M059J (cell line): Measurements from ENCODE around the gene PAFAH1B1. TPM values are rescaled to one million over a fixed set of nuclear protein-coding genes. Genes with fewer than 3 reads are reported as not detected.
"Not testable (repeated sequence)": the region's sequence is repeated elsewhere in the genome, so short reads cannot be mapped to it uniquely, and the experiment has no call there.

Experiments
- DNase-seq: peaks from one replicate; pipeline ENCODE4 v3.0.0-alpha.2; 2012; ENCODE audit warnings: low read depth
- total RNA-seq: library from RNA; depleted of rRNA; stranded (reverse); fragments of >200 nt; shearing (Covaris generic); gene quantifications from 2 replicates; pipeline ENCODE4 v1.2.3, GENCODE V29; 2014

PAFAH1B1 gene
- total RNA-seq, 1 experiment from 2014 or later = 109 TPM

DNA sequence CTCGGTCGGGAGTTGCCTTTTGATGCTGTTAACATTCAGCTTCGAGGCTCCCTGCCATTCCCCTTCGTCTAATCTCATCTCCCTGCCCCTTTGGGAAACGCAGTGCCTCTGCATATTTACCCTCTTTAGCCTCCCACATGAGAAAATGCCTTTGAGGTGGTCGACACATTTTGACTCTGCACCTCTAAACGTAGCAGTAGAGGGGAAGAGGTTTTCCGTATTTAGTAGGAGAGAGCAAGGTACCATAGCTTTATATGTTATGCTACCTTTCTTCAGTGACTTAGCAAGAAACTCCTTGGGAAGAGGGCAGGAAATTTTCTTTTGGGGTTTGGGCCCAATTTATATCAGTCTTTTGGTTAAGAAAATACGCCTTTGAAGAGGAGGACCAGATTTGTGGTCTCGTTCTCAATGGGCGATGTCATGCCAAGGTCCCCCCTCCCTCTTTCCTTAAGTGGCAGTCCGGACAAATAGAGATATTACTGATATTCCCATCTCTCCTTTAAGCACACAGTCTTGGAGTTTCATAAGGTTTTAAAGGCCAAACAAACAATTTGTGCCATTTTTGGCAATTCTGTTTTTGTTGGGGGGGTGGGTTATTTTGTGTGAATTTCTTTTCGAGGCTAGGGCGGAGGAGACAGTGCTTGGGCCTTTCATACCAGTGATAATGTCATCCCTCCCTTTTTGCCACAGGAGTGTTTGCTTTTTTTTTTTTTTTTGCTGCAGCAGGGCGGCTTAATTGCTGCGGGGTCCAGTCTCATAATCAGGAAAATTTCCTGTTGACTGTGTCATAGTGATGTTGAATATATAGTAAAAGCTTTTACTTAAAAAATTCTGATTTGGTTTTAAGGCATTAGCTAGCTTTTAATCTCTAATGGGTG is 1.5 kb downstream of the PAFAH1B1 start:
- DNase-seq = peak; percentile 6

DNA sequence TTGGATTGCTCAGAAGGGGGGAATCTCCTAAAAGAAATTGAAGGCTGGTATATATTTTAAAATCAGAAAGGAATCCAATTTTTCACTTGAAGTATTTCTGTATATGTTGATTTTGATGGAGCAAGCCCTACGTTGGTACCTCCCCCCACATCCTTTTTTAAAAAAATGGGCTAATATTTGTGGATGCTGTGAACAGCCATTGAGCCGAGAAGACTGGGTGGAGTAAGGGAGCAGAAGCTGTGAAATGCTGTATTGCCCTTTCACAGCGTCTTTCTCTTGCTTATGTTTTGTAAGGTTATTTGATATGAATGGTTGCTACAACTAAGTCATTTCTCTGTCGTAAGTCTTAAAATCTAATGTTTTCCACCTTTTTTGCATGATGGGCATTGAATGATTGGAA is 2.3 kb downstream of the PAFAH1B1 start:
- DNase-seq = no peak

DNA sequence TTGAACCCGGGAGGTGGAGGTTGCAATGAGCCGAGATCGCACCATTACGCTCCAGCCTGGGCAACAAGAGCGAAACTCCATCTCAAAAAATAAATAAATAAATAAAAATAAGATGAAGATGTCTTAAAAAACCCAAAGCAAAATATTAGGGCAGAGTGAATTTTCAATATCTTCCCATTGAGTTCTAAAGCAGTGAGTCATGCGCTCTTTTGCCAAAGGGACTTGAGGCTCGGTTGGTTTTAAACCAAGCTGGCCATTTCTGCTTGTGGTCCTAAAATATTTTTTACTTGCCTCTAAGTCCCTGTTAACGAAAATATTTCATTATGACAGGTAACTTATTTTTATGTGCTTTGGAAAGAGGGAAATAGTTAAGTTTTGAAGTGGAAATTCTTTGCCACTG is 4.7 kb downstream of the PAFAH1B1 start:
- DNase-seq = peak; percentile 76

DNA sequence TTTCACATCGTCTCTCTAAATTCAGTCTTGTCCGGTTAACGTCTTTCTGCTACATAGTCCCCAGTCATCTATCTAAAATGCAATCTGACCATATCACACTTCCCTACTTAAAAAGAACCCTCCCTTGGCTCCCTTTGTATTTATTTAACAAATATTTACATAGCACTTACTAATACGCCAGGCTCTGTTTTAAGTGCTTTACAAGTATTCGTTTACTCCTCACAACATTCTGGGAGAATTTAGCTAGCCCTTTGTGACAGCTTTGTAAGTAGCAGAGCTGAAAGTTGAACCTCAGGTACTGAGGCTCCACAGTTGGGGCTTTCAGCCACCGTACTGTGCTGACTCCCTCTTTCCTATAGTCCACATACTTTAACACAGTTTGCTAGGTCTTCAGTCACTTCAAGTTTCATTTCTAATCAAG is 9.2 kb downstream of the PAFAH1B1 start:
- no peak for DNase-seq

DNA sequence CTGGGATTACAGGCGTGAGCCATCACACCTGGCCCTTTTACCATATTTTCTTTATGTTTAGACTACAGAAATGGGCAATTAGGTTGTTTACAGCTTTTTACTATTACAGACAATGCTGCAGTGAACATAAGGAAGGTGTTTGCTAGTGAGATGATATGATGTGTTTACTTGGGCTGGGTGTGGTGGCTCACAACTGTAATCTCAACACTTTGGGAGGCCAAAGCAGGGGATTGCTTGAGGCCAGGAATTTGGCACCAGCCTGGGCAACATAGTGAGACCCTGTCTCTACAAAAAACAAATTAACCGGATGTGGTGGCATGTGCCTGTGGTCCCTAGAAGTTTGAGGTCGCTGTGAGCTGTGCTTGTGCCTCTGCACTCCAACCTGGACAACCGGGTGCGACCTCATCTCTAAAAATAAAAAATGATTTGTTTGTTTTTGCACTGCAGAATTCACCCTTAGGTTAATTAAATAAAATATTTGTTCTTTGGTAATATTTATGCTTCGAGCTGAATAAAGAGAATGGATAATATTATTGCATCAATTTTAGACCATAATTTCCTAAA is 15.0 kb downstream of the PAFAH1B1 start:
- no peak for DNase-seq

DNA sequence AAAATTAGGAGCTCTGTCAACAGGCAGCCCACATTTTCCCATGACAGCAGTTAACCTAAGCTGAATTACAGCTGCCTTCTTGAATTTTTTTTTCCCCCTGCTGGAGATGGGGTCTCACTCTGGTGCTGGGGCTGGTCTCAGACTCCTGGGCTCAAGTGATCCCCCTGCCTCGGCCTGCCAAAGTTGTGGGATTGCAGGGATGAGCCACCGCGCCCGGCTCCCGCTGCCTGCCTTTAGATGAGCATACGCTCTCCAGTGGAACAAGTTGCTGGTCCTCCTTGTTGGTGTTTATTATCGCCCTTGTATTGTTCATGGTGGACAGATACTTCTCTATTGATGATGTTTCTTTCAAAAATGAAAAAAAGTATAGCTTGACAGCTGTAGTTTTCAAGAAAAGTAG is 15.6 kb downstream of the PAFAH1B1 start:
- no peak for DNase-seq

DNA sequence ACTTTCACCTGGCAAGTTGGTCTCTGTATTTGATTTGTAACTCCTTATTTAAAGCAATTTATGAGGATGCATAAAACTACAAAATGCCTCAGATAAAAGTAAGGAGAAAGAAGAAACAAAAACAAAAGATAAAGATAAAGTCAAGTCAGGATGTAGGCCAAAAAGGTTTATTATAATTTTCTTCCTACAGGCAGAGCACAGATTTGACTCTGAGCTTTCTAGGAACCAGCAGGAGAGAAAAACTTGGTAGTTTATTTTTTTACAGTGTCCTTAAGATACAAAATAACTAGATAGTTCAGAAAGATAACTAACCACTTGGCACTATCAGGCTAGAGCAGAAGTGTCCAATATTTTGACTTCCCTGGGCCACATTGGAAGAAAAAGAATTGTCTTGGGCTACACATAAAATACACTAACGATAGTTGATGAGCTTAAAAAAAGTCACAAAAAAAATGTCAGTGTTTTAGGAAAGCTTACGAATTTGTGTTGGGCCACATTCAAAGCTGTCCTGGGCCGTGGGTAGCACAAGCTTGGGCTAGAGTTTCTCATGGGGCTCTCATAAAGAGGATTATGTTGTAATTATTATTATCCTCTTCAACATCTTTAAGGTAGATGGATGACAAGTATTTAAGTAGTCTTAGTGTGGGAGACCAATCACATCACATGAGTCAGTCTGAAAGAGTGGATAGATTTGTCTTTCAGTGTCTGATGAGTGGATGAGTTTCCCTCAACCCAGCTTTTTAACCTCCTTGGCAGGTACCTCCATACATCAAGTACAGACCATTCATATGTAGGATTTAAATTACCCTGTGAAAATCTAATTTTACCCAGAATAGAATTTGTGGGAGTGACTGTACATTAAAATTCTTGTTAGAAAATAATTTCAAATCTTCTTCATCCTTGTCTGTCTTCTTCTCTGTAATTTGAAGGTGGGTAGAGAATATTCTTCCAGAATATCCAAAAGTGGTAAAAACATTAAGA is 17.0 kb downstream of the PAFAH1B1 start:
- DNase-seq = no peak

DNA sequence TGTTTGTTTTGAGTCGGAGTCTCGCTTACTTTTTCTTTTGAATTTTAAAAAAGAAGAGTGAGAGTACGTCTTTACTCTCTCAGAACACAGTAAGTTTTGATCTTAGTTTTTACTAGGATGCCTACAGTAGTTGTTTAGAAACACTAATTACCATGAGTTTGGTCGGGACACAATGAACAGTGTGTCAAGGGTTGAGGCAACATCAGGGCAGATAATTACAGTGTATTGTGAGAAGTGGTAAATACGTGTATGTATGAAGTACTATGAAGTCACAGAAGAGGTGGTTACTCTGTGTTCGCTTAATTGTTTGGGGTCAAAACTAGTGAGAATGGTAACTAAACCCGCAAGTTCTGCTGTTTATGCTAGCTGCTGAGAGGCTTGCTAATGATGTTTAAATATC is 18.2 kb downstream of the PAFAH1B1 start:
- DNase-seq = no peak

DNA sequence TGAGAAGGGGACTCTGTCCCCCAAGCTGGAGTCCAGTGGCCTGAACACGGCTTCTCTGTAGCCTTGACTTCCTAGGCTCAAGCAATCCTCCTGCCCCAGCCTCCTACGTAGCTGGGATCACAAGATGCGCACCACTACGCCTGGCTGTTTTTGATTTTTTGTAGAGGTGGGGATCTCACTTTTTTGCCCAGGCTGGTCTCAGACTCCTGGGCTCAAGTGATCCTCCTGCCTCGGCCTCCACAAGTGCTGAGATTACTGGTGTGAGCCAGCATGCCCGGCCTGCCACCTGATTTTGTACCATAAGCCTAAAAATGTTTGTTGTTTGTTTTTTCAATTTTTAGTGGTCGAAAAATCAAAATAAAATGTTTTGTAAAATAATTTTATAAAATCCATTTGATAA is 19.2 kb downstream of the PAFAH1B1 start:
- DNase-seq = no peak

DNA sequence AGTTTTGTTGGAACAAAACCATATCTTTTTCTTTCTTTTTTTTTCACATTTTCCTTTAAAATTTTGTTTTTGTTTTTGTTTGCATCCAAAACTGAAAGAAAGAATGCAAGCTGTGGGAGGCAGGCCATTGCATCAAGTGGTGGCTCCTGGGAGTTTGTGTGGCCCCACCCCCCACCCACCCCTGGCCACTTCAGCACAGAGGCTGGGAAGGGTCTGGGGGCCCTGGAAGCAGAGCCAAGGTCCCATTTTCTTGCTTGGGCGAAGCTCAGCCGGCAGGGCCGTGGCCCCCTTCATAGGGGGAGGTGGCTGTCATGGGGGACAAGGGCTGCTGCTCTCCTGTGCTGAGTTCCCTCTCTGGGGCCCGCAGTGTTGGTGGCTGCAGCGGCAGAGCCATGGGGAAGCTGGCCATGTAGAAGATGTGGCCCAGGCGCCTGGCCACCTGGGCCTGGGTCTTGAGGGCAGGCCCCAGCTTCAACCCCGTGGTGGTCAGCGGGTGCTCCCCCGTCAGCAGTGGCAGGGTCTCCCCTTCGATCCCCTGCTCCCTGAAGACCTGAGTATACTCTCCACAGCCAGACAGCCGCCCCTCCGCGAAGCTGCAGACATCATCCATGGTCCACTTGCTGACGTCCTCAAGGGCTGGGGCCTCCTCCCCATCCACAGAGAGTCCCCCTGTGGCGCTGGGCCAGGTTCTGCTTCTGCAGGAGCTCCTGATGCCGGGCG is 19.8 kb downstream of the PAFAH1B1 start:
- DNase-seq = no peak

DNA sequence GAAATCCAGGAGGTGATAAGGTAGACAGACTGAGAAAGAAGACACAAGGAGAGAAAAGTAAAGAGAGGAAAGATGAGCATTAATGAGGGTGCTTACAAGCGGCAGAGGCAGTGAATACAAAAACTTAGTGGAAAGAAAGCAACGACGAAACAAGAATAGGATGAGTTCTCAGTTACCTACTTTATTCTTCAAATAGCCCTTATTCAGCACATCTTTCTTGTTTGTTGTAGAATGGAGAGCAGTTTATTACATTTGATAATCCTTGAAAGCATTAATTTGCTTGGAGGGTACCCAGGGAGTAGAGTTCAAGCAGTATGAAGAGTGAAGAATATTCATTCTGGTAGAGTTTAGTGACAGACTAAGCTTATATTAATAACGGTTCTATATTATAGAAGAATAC is 22.4 kb downstream of the PAFAH1B1 start:
- DNase-seq = no peak

DNA sequence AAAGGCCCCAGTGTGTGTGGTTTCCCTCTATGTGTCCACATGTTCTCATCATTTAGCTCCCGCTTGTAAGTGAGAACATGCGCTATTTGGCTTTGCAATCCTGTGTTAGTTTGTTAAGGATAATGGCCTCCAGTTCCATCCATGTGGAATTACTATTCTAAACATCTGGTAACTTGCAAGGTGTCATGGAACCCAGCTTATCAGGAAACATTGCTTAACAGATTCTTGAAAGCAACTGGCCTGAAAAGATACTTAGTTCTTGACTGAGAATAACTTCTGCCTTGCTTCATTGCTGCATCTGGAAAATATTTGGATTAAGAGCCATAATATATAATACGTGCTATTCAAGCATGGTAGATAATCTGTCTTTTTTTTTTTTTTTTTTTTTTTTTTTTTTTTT is 27.8 kb downstream of the PAFAH1B1 start:
- DNase-seq = no peak

DNA sequence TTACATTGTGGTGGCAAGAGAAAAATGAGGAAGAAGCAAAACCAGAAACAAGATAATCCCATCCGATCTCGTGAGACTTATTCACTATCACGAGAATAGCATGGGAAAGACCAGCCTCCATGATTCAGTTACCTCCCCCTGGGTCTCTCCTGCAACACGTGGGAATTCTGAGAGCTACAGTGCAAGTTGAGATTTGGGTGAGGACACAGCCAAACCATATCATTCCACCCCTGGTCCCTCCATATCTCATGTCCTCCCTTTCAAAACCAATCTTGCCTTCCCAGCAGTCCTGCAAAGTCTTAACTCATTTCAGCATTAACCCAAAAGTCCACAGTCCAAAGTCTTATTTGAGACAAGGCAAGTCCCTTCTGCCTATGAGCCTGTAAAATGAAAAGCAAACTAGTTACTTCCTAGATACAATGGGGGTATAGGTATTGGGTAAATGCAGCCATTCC is 28.5 kb downstream of the PAFAH1B1 start:
- DNase-seq = not testable (repeated sequence)

DNA sequence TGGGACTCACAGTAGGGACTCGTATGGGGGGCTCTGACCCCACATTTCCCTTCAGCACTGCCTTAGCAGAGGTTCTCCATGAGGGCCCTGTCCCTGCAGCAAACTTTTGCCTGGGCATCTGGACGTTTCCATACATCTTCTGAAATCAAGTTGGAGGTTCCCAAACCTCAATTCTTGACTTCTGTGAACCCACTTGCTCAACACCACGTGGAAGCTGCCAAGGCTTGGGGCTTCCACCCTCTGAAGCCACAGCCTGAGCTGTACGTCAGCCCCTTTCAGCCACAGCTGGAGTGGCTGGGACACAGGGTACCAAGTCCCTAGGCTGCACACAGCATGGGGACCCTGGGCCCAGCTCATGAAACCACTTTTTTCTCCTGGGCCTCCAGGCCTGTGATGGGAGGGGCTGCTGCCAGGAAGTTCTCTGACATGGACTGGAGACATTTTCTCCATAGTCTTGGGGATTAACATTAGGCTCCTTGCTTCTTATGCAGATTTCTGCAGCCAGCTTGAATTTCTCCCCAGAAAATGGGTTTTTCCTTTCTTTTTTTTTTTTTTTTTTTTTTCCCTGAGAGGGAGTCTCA is 29.4 kb downstream of the PAFAH1B1 start:
- not testable (repeated sequence) for DNase-seq

DNA sequence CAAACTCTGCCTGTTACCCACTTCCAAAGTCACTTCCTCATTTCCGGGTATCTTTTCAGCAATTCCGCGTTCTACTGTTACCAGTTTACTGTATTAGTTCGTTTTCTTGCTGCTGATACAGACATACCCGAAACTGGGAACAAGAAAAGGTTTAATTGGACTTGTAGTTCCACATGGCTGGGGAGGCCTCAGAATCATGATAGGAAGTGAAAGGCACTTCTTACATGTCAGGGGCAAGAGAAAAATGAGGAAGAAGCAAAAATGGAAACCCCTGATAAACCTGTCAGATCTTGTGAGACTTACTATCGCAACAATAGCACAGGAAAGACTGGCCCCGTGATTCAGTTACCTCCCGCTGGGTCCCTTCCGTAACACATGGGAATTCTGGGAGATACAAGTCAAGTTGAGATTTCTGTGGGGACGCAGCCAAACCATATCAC is 30.9 kb downstream of the PAFAH1B1 start:
- no peak for DNase-seq

DNA sequence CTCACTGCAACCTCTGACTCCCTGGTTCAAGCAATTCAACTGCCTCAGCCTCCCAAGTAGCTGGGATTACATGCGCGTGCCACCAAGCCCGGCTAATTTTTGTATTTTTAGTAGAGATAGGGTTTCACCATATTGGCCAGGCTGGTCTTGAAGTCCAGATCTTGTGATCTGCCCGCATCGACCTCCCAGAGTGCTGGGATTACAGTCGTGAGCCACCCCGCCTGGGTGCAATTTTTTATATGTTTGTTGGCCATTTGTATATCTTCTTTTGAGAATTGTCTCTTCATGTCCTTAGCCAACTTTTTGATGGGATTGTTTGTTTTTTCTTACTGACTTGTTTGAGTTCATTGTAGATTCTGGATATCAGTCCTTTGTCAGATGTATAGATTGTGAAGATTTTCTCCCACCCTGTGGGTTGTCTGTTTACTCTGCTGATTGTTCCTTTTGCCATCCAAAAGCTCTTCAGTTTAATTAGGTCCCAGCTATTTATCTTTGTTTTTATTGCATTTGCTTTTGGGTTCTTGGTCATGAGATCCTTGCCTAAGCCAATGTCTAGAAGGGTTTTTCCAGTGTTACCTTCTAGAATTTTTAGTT is 33.3 kb downstream of the PAFAH1B1 start:
- not testable (repeated sequence) for DNase-seq

DNA sequence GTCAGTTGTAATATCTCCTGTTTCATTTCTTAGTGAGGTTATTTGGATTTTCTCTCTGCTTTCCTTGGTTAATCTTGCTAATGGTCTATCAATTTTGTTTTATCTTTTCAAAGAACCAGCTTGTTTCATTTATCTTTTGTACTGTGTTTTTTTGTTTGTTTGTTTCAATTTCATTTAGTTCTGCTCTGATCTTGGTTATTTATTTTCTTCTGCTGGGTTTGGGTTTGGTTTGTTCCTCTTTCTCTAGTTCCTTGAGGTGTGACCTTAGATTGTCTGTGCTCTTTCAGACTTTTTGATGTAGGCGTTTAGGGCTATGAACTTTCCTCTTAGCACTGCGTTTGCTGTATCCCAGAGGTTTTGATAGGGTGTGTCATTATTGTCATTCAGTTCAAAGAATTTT is 35.5 kb downstream of the PAFAH1B1 start:
- not testable (repeated sequence) for DNase-seq

DNA sequence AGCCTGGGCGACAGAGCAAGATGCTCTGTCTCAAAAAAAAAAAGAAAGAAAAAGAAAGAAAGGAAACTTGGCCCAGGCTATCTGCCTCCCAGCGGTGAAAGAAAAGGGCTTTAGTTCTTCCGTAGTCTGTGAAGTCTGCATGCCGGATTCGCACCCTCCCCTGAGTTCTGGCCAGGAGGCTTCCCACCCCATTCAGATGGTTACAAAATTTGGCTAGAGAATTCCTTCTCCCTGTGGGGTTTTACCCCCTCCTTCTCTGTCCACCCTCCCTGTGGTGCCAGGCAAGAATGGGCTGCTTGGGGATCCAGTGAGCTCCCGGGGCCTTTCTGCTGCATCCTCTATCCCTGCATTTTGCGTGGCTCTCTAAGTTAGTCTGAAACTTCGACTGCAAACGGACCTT is 37.8 kb downstream of the PAFAH1B1 start:
- no peak for DNase-seq

DNA sequence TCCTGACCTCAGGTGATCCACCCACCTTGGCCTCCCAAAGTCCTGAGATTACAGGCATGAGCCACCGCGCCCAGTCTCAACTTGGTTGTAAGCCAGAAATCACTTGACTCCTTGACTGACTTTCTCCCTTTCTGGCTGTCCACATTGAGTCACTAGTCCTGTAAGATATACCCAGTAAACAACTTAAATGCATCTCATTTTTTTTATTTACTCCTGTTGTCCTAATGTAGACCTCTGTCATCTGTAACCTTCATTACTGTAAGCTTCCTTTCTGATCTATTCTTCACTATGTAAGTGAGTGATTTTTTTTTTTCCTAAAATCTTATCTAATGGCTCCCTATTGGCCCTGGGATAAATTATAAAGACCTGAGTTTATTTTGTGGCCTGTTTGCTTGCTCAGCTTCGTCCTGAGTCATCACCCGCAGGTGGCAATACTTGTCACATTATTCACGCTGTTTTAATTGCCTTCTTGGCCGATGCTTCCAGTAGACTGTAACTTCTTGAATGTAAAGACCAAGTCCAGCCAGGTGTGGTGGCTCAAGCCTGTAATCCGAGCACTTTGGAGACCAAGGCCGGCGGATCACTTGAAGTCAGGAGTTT is 41.0 kb downstream of the PAFAH1B1 start:
- peak; percentile 91 for DNase-seq

DNA sequence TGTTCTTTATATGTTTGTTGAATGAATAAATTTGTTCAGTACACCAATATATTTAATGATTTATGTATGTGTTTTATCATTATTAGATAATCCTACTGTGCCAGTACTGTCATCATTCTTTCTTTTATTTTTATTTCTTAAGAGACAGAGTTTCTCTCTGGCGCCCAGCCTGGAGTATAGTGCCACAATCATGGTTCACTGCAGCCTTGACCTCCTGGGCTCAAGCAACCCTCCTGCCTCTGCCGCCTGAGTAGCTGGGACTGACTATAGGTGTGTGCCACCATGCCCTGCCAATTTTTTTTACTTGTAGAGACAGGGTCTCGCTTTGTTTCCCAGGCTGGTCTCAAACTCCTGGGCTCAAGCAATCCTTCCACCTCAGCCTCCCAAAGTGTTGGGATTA is 41.8 kb downstream of the PAFAH1B1 start:
- no peak for DNase-seq
